Measurements from ENCODE around the gene USP11.

GRCh38 chrX:47239898-47240545 is 7.2 kb downstream of the USP11 start:
- TF ChIP-seq RFX5 (IDR thresholded peaks at IDR 0.05; ENCODE audit: borderline replicate concordance, low read depth, low read length) (no peak), MAX (IDR thresholded peaks at IDR 0.05) (no peak), CTCF (IDR thresholded peaks at IDR 0.05; ENCODE audit: control extremely low read depth in 1 of 3, insufficient read depth in 1 of 3, low read depth in 1 of 3, low read length in 3 of 3) (no peak), JUN (IDR thresholded peaks at IDR 0.05; ENCODE audit: low read depth, low read length) (no peak), ATF3 (IDR thresholded peaks at IDR 0.05; ENCODE audit: insufficient read depth, low read depth, low read length) (no peak), EP300 (IDR thresholded peaks at IDR 0.05; ENCODE audit: borderline replicate concordance in 1 of 2, low read depth in 2 of 2, low read length in 2 of 2) (no peak), CHD7 (IDR thresholded peaks at IDR 0.05; ENCODE audit: insufficient replicate concordance, low read length) (no peak), BCL11A (IDR thresholded peaks at IDR 0.05; ENCODE audit: low read depth in 2 of 2, low read length in 2 of 2) (no peak), ATF2 (IDR thresholded peaks at IDR 0.05; ENCODE audit: low read length) (no peak), TAF1 (IDR thresholded peaks at IDR 0.05; ENCODE audit: low read depth, low read length) (no peak), HDAC6 (IDR thresholded peaks at IDR 0.05; ENCODE audit: low read depth, low read length) (no peak)

Data from H1 (cell line).